ENCODE results near the gene FGFR1OP2. TPM values are rescaled to one million over a fixed set of nuclear protein-coding genes. Genes with fewer than 3 reads are reported as not detected.

The FGFR1OP2 gene
- total and polyA plus RNA-seq, 2 donors, result 37.3 to 109 TPM

- DNase-seq (ENCODE audit: extremely low spot score), result no peak
- Histone ChIP-seq H3K36me3 (ENCODE audit: insufficient read depth) (no peaks in the 10 kb centered on the region), H3K27ac (ENCODE audit: low read depth) (peak overlapping the region; percentile 84), H3K4me1 (ENCODE audit: insufficient read depth) (no peaks in the 10 kb centered on the region), H3K4me3 (ENCODE audit: low read depth, low read length) (peak overlapping the region; percentile 88)
- 55% methylated on average over 12 of the region's 12 CpGs for WGBS
Measured at GRCh38 chr12:27014859-27015729, 76.8 kb downstream of the FGFR1OP2 start.

- 15% methylated on average over 2 of the region's 2 CpGs for WGBS
- Histone ChIP-seq H3K4me1 (ENCODE audit: insufficient read depth) (no peaks in the 10 kb centered on the region), H3K4me3 (ENCODE audit: low read depth, low read length) (no peak overlapping the region), H3K27ac (ENCODE audit: low read depth) (no peak overlapping the region), H3K36me3 (ENCODE audit: insufficient read depth) (no peaks in the 10 kb centered on the region)
- DNase-seq (ENCODE audit: extremely low spot score), result no peak
Measured at GRCh38 chr12:27015730-27016076, 77.4 kb downstream of the FGFR1OP2 start.

Other genes starting within 250 kb of the FGFR1OP2 start
- gene ITPR2, start 105.3 kb upstream of the FGFR1OP2 start, total RNA-seq, result 48.2 TPM
- 5.6 TPM for gene ITPR2, start 105.3 kb upstream of the FGFR1OP2 start, polyA plus RNA-seq
- gene INTS13, start 489 bp upstream of the FGFR1OP2 start, total RNA-seq, result 26.6 TPM
- gene INTS13, start 489 bp upstream of the FGFR1OP2 start, polyA plus RNA-seq, result 11.8 TPM
- gene TM7SF3, start 75.9 kb downstream of the FGFR1OP2 start, total RNA-seq, result 72.3 TPM
- gene TM7SF3, start 75.9 kb downstream of the FGFR1OP2 start, polyA plus RNA-seq, result 34.8 TPM
- gene MED21, start 84.1 kb downstream of the FGFR1OP2 start, total RNA-seq, result 120 TPM
- gene MED21, start 84.1 kb downstream of the FGFR1OP2 start, polyA plus RNA-seq, result 46.9 TPM
- gene C12orf71, start 144.1 kb downstream of the FGFR1OP2 start, total RNA-seq, result not detected
- gene C12orf71, start 144.1 kb downstream of the FGFR1OP2 start, polyA plus RNA-seq, result not detected